ENCODE results near the gene TPPP2.
"Not testable (repeated sequence)": the region's sequence is repeated elsewhere in the genome, so short reads cannot be mapped to it uniquely, and the experiment has no call there.

The TPPP2 gene

GRCh38 chr14:21029917-21030316 lies at the start of gene TPPP2:
Gene TPPP2 (plus strand): TSS chr14:21030217. CDS start chr14:21030582, 365 bp downstream.
- DNase-seq (ENCODE audit: low read depth): no peak

GRCh38 chr14:20980906-20981305 lies 49.1 kb upstream of the TPPP2 start:
- no peak for DNase-seq (ENCODE audit: low read depth)

GRCh38 chr14:20982646-20983369 lies 47.2 kb upstream of the TPPP2 start:
- DNase-seq (ENCODE audit: low read depth): no peak

GRCh38 chr14:20985650-20986049 lies 44.4 kb upstream of the TPPP2 start:
- DNase-seq (ENCODE audit: low read depth): not testable (repeated sequence)

- DNase-seq (ENCODE audit: low read depth): no peak
Measured at GRCh38 chr14:20986811-20987210, 43.2 kb upstream of the TPPP2 start.

GRCh38 chr14:20988717-20989470 lies 41.1 kb upstream of the TPPP2 start:
- no peak for DNase-seq (ENCODE audit: low read depth)

- no peak for DNase-seq (ENCODE audit: low read depth)
Measured at GRCh38 chr14:20989471-20989786, 40.6 kb upstream of the TPPP2 start.

GRCh38 chr14:20989787-20990600 lies 40.0 kb upstream of the TPPP2 start, which contains the start of gene METTL17:
Gene METTL17 (plus strand): TSS chr14:20989980. CDS start chr14:20990003, 23 bp downstream.
- DNase-seq (ENCODE audit: low read depth): peak; percentile 78

GRCh38 chr14:20996521-20996920 lies 33.5 kb upstream of the TPPP2 start:
- no peak for DNase-seq (ENCODE audit: low read depth)

- DNase-seq (ENCODE audit: low read depth): no peak
Measured at GRCh38 chr14:20997115-20997514, 32.9 kb upstream of the TPPP2 start.

GRCh38 chr14:20997564-20997963 lies 32.5 kb upstream of the TPPP2 start:
- no peak for DNase-seq (ENCODE audit: low read depth)

- DNase-seq (ENCODE audit: low read depth): no peak
Measured at GRCh38 chr14:20998139-20998538, 31.9 kb upstream of the TPPP2 start.

- no peak for DNase-seq (ENCODE audit: low read depth)
Measured at GRCh38 chr14:20998674-20999366, 31.2 kb upstream of the TPPP2 start, which contains the start of gene SLC39A2. Gene SLC39A2 (plus strand): TSS chr14:20999293. CDS start chr14:20999447, 154 bp downstream.

- no peak for DNase-seq (ENCODE audit: low read depth)
Measured at GRCh38 chr14:20999591-20999990, 30.4 kb upstream of the TPPP2 start.

GRCh38 chr14:21001218-21001617 lies 28.8 kb upstream of the TPPP2 start:
- no peak for DNase-seq (ENCODE audit: low read depth)

- no peak for DNase-seq (ENCODE audit: low read depth)
Measured at GRCh38 chr14:21003788-21004346, 26.1 kb upstream of the TPPP2 start.

- DNase-seq (ENCODE audit: low read depth): not testable (repeated sequence)
Measured at GRCh38 chr14:21009721-21010120, 20.3 kb upstream of the TPPP2 start.

GRCh38 chr14:21011136-21011535 lies 18.9 kb upstream of the TPPP2 start:
- DNase-seq (ENCODE audit: low read depth): no peak

- peak; percentile 64 for DNase-seq (ENCODE audit: low read depth)
Measured at GRCh38 chr14:21014761-21015190, 15.2 kb upstream of the TPPP2 start.

- DNase-seq (ENCODE audit: low read depth): no peak
Measured at GRCh38 chr14:21015312-21015711, 14.7 kb upstream of the TPPP2 start.

GRCh38 chr14:21016413-21017190 lies 13.4 kb upstream of the TPPP2 start:
- no peak for DNase-seq (ENCODE audit: low read depth)
